HG02623 (cell line): Measurements from ENCODE around the gene NCK1.

Experiments used
- ATAC-seq: cut with Tn5 transposase; IDR thresholded peaks from one replicate; pipeline ENCODE4 v1.9.1; 2021; ENCODE audit warnings: moderate library complexity; ENCODE audit not compliant: unreplicated experiment

Gene NCK1

DNA sequence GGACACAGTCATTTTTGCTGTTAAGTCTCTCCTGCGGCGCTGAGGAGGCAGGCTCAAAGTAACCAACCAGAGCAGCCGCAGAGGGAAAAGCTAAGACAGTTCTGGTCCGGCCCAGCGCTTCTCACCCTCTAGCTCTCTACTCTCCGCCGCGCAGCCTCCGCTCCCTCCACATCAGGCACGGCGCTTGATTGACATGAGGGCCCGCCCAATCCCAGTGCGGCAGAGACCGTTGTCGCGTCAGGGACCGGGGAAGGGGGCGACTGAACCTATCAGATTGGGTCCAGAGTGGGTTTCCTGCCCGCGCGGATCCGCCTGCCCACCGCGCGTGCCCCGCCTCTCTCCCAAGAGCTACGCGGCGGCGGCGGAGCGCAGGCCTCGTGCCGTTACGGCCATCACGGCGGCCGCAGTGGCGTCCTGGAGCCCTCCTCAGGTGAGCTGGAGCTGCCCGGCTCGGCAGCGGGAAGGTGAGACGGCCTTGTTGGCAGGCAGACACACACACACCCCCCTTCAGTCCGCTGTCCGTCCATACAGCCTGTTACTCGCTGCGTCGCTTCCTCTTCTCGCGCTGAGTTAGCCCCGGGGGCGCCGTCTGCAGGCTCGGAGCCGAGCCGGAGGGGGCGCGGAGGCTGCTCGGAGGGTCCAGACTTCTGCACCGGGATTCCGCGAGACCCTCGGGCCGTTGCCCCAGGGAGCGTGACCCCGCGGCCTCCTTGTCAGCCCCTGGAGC is at the start of gene NCK1:
NCK1 (plus strand) TSS at position 319 of the 727 bp plus-strand sequence. CDS start 65,794 bp downstream, outside the sequence.
- ATAC-seq: peak; percentile 96

DNA sequence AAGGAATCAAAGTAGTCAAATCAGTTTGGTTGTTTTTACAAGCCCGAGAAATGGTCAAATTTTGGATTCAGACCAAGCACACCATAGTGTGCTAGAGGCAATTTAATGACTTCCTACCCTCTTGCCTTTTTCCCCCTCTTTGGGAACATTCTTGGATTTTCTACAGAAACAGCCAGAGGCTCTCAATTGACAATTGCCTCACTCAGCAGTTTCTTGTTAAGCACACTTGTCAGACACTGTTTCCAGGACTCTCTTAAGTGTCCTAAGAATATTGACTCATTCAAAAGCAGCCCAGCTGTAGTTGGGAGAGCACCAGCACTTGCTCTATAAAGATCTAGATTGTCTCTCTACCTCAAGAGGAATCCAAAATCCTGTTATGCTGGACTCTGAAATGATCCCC is 44.6 kb upstream of the NCK1 start:
- ATAC-seq: no peak

GRCh38 chr3:136818191-136818768 is 43.7 kb upstream of the NCK1 start:
- no peak for ATAC-seq

- ATAC-seq: peak; percentile 45
Observed at GRCh38 chr3:136818769-136819391, 43.1 kb upstream of the NCK1 start, which contains the start of gene SLC35G2. SLC35G2 (plus strand) TSS chr3:136819126; CDS start chr3:136854461, 35,335 bp downstream.

DNA sequence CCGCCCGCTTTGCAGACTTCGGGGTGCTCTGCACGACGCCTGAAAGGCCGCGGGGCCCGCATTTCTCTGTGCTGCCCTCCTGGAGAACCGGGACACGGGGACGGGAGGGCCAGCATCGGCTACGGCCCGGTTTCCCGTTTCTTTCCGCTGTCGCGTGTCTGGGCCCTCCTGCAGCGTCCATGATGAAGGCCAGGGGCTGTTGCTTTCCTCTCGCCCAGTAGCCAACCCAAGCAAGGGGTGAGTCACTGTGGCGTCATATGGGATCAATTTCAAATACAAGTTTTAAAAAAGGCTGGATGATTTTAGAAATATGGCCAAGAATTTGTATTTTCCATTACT is 42.6 kb upstream of the NCK1 start:
- peak; percentile 33 for ATAC-seq

GRCh38 chr3:136819731-136820679 is 42.0 kb upstream of the NCK1 start:
- no peak for ATAC-seq

DNA sequence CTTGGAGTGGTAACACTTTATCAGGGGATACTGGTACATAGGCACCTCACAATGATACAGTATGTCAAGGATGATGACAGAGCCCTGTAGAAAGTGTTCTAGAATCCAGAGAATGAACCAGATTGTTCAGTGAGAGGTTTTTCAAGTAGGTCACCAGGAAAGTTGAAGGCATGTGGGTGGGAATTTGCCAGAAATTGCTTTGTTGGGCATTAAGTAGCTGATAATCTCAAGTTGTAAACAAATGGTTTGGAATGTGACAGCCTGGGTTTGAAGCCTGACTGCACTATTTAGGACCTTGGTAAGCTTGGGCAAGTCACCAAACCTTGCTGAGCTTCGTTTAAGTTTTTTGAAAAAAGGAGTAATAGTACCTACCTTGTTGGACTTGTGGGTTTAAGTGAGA is 30.5 kb upstream of the NCK1 start:
- no peak for ATAC-seq

- no peak for ATAC-seq
Observed at GRCh38 chr3:136835089-136835812, 26.8 kb upstream of the NCK1 start.

DNA sequence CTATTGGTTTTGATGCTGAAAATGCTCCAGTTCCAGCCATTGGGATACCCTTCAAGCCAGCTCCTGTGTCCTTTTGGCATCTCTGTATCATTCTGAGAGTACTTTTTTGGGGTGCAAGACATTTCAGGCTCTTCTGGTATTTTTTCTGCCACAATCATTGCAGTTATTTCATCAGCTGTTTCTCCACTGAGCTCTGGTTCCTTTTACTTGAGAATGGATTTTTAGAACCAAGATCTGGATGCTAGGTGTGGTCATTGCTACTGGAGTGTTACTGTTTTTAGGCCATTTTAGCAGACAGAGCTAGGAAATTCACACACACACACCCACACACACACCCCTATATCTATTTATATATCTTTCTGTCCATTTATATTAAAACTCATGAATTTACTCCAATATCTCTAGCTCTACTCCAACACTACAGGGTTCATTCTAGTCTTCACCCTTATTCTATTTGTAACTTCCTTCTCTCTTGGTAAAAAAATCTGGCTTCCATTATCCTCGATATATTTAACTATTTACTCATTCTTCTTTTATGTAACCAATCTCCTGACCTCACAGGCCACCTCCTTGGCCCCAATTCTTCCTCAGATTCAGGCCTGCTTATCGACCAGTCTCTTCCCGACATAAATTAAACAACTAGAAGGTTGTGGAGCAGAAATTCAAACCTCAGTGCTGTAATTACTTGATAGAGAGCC is 26.0 kb upstream of the NCK1 start:
- ATAC-seq: no peak

GRCh38 chr3:136836511-136837156 is 25.4 kb upstream of the NCK1 start:
- no peak for ATAC-seq

DNA sequence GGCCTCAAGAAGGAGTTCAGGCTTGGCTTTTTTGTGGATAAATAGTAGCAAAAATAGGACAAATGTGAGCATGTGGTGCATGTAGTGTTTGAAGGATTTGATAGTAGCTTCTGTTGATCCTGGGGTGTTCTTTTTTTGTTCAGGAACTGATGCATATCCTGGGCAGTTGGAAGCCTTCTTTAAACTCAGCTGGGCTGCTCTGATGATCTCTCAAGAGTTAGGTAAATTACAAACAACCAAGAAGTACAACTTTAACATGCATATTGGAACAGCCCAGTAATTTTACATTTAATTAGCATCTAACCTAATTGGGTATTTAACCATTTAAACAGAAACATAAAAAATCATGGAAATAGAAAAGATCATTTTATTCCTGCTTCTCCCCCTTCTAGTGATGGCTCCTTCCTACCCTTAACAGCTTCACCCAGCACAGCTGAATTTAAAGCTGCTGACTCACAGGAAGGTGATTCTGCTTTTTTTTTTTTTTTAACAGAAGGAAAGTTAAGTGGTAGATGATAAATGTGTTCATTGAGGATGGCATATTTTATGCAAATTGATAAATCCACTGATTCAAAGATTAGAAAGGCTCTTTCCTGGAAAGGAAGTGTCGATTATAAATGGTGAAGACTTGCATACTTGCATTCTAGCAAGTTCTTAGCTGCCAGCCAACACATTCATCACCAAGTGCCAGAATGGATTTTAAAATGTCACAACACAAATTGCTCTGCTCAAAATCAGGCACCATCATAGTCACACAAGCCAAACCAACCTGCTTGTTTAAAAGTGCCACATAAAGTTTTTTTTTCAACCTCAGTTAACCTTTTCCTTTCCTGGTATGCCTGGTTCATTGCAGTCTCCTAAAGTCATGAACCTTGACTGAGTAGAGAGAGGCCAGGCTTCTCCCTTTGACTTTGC is 23.1 kb upstream of the NCK1 start:
- ATAC-seq: no peak

- no peak for ATAC-seq
Observed at GRCh38 chr3:136839556-136839931, 22.5 kb upstream of the NCK1 start.

DNA sequence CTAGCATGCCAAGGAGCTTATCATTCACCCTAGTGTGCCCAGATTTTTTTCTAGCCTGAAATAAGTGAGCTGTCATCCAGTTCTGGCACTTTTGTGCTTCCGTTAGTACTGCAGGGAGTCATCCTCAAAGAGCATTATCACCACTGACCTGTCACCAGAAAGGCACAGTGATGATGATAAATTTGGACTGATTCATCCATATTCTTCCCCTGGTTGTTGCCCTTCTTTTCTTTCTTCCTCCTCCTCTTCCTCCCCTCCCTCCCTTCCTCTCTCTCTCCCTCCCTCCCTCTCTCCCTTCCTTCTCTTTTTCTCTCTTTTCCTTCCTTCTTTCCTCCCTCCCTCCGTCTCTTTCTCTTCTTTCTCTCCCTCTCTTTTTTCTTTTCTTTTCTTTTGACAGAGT is 21.8 kb upstream of the NCK1 start:
- no peak for ATAC-seq

GRCh38 chr3:136842294-136842693 is 19.7 kb upstream of the NCK1 start:
- ATAC-seq: no peak

DNA sequence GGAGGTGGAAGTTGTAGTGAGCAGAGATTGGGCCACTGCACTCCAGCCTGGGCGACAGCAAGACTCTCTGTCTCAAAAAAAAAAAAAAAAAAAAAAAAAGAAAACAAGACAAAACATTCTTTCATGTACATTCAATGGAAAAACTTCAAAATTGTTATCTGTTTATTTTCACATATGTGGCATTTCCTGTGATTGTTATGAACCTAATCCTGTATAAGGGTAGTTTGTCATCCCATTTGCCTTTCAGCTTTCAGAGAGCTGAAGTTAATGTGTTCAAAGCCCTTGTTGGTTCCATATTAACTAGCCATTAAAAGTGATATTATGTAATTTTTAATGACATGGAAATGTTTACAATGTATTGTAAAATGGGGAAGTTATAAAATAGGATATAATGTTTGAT is 17.3 kb upstream of the NCK1 start:
- ATAC-seq: no peak

DNA sequence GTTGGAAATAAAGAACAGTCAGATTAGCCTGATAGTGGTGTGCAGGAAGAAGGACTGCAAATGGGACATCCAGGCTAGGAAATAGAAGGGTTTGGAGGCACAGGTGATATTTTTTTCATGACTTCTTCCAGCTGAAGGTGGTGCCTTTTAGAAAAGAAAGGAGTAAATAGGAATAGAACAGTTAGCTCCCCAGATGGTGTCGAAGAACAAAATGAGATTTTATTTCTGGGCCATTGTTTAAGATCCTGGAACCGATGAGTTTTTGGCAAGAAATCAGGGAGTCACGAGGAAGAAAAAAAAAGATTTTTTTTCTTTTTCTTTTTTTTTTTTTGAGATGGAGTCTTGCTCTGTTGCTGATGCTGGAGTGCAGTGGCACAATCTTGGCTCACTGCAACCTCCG is 9.8 kb upstream of the NCK1 start:
- ATAC-seq: no peak

DNA sequence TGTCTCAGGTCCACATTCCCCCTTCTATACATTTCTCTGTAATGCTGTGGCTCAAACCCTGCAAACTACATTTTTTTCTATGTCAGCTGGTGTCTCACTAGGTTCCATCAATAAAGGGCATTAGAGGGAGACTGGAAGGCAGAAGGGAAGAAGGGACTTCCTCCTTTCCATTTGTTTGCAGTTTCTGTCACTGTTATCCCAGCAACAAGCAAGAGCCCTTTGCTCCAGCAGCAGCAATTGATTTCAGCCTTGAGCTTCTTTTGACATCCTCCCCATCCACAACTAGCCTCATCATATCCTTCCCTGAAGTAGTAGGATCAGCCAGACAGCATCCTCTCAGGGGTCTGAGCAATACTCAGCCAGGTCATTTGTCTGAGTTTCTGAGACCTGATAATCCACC is 5.3 kb upstream of the NCK1 start:
- ATAC-seq: no peak

- ATAC-seq: no peak
Observed at GRCh38 chr3:136858381-136858780, 3.6 kb upstream of the NCK1 start.
